Panc1 (cell line): ENCODE results near the gene PCNX1. TPM values are rescaled to one million over a fixed set of nuclear protein-coding genes. Genes with fewer than 3 reads are reported as not detected.

Source experiments
- ATAC-seq: fragments of 200-7000 bp; cut with Tn5 transposase; 2 replicates; pipeline ENCODE4 v1.9.1; 2020; ENCODE audit warnings: mild to moderate bottlenecking, moderate library complexity
- BruUV-seq: library from RNA; stranded (reverse); fragments of 400-500 nt; replicated peaks from 2 replicates; lab custom pipeline; 2021; lab: Mats Ljungman, UMichigan
- CTCF ChIA-PET: fragments of 300-600 bp; sonication (Branson Sonifier 250); formaldehyde crosslinking; loops from one replicate; lab custom pipeline; 2022; ENCODE audit warnings: antibody characterized with exemption; lab: Charles Lee
- POLR2A ChIA-PET: fragments of 300-600 bp; sonication (Branson Sonifier 250); formaldehyde crosslinking; loops from one replicate; lab custom pipeline; 2022; ENCODE audit warnings: antibody characterized with exemption; lab: Charles Lee
- DNase-seq: peaks from one replicate; pipeline ENCODE4 v3.0.0-alpha.2; 2010; ENCODE audit warnings: low read depth, low spot score
- H3K27ac ChIP-seq: 2 replicates; pipeline ENCODE4 v1.5.1; 2011; ENCODE audit warnings: mild to moderate bottlenecking, low read length, inconsistent platforms
- H3K27me3 ChIP-seq: fragments of 200-500 bp; sonication (Bioruptor generic); 2 replicates; pipeline ENCODE4 v1.6.0; 2014; ENCODE audit warnings: low read length, inconsistent platforms; ENCODE audit not compliant: control insufficient read depth, insufficient read depth
- H3K36me3 ChIP-seq: fragments of 200-500 bp; sonication (Bioruptor generic); 2 replicates; pipeline ENCODE4 v1.5.1; 2014; ENCODE audit warnings: inconsistent platforms, mild to moderate bottlenecking, low read length, moderate library complexity; ENCODE audit not compliant: control insufficient read depth, insufficient read depth
- H3K4me1 ChIP-seq: 2 replicates; pipeline ENCODE4 v1.5.1; 2011; ENCODE audit warnings: inconsistent platforms, mild to moderate bottlenecking, low read length, moderate library complexity; ENCODE audit not compliant: control insufficient read depth, insufficient read depth
- H3K4me3 ChIP-seq, 2 experiments: 2 replicates each; pipeline ENCODE4 v1.5.1; 2011 to 2012; ENCODE audit warnings: low read depth in 2 of 2, low read length in 2 of 2, mild to moderate bottlenecking in 2 of 2, inconsistent platforms in 1 of 2, moderate library complexity in 1 of 2
- H3K9me3 ChIP-seq: fragments of 200-500 bp; sonication (Bioruptor generic); 2 replicates; pipeline ENCODE4 v1.5.1; 2014; ENCODE audit warnings: low read depth, mild to moderate bottlenecking, inconsistent platforms, low read length, moderate library complexity; ENCODE audit not compliant: control insufficient read depth, insufficient read depth
- POLR2AphosphoS5 ChIP-seq: IDR thresholded peaks from 2 replicates; pipeline ENCODE4 v1.6.1; 2012; ENCODE audit warnings: mild to moderate bottlenecking, low read depth, low read length, moderate library complexity
- SIN3A ChIP-seq: IDR thresholded peaks from 2 replicates; pipeline ENCODE4 v1.6.1; 2012; ENCODE audit warnings: low read depth, mild to moderate bottlenecking, low read length, moderate library complexity, borderline replicate concordance; ENCODE audit not compliant: insufficient read depth
- TCF7L2 ChIP-seq: IDR thresholded peaks from 2 replicates; pipeline ENCODE4 v1.6.1; 2011; ENCODE audit warnings: mild to moderate bottlenecking, low read depth, low read length, inconsistent platforms
- in situ Hi-C: cut with HindIII; loops from 2 replicates; pipeline ENCODE4 v1.10.0; 2016; ENCODE audit warnings: low sequenced_read_pairs, low pct_unique_long_range_greater_than_20kb
- intact Hi-C: fragments of 100-400 bp; cut with micrococcal nuclease; formaldehyde crosslinking; loops from one replicate; pipeline ENCODE4 v1.10.0; 2022; ENCODE audit not compliant: unreplicated experiment
- total RNA-seq: library from RNA; stranded (reverse); gene quantifications from one replicate; pipeline ENCODE4 v1.2.1, GENCODE V29; 2021; ENCODE audit not compliant: unreplicated experiment
- TF ChIP-seq, protein P1 (sequence below): fragments of 450-650 bp; IDR thresholded peaks from 2 replicates; pipeline ENCODE4 v1.5.1; 2017; ENCODE audit warnings: mild to moderate bottlenecking
- TF ChIP-seq, protein P2 (sequence below), 2 experiments: IDR thresholded peaks; 2 replicates each; pipeline ENCODE4 v1.6.1; 2011 to 2012; ENCODE audit warnings: low read depth in 2 of 2, control low read depth in 1 of 2, low read length in 1 of 2, mild to moderate bottlenecking in 1 of 2, moderate library complexity in 1 of 2; ENCODE audit not compliant: insufficient read depth in 1 of 2

Gene PCNX1
- total RNA-seq, 1 experiment from 2014 or later = 30.5 TPM

DNA sequence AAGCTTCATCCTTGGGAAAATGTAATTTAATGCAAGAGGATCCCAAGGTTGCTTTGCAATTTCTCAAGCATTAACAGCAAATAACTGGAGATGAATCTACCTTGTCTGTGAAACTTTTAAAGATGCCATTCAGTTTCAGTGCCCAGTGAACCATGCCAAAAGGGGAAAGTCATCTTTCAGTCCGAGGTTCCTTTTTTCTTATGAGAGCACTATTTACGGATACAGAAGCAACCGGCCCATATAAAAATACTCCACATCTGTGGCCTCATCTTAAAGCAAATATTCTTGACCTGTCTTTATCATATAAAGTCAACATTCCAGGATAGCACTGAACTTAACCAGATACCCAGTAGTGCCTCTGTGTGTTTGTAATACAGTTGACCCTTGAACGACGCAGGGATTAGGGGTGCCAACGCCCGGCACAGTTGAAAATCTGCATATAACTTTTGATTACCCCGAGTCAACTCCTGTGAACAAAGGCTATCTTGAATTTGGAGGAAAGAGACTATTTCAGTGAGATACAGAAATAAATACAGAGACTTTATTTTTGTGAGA lies 209.4 kb downstream of the PCNX1 start:
- TF ChIP-seq, protein P1, sequence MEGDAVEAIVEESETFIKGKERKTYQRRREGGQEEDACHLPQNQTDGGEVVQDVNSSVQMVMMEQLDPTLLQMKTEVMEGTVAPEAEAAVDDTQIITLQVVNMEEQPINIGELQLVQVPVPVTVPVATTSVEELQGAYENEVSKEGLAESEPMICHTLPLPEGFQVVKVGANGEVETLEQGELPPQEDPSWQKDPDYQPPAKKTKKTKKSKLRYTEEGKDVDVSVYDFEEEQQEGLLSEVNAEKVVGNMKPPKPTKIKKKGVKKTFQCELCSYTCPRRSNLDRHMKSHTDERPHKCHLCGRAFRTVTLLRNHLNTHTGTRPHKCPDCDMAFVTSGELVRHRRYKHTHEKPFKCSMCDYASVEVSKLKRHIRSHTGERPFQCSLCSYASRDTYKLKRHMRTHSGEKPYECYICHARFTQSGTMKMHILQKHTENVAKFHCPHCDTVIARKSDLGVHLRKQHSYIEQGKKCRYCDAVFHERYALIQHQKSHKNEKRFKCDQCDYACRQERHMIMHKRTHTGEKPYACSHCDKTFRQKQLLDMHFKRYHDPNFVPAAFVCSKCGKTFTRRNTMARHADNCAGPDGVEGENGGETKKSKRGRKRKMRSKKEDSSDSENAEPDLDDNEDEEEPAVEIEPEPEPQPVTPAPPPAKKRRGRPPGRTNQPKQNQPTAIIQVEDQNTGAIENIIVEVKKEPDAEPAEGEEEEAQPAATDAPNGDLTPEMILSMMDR = no peak
- no peak for TF ChIP-seq TCF7L2
- TF ChIP-seq, protein P2, sequence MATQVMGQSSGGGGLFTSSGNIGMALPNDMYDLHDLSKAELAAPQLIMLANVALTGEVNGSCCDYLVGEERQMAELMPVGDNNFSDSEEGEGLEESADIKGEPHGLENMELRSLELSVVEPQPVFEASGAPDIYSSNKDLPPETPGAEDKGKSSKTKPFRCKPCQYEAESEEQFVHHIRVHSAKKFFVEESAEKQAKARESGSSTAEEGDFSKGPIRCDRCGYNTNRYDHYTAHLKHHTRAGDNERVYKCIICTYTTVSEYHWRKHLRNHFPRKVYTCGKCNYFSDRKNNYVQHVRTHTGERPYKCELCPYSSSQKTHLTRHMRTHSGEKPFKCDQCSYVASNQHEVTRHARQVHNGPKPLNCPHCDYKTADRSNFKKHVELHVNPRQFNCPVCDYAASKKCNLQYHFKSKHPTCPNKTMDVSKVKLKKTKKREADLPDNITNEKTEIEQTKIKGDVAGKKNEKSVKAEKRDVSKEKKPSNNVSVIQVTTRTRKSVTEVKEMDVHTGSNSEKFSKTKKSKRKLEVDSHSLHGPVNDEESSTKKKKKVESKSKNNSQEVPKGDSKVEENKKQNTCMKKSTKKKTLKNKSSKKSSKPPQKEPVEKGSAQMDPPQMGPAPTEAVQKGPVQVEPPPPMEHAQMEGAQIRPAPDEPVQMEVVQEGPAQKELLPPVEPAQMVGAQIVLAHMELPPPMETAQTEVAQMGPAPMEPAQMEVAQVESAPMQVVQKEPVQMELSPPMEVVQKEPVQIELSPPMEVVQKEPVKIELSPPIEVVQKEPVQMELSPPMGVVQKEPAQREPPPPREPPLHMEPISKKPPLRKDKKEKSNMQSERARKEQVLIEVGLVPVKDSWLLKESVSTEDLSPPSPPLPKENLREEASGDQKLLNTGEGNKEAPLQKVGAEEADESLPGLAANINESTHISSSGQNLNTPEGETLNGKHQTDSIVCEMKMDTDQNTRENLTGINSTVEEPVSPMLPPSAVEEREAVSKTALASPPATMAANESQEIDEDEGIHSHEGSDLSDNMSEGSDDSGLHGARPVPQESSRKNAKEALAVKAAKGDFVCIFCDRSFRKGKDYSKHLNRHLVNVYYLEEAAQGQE (IDR thresholded peaks at IDR 0.05; ENCODE audit: insufficient read depth in 1 of 2, low read depth in 2 of 2, low read length in 1 of 2) = no peak
- no peak for TF ChIP-seq SIN3A
- TF ChIP-seq POLR2AphosphoS5 = no peak
- ATAC-seq = no peak
- Histone ChIP-seq H3K27me3 (no peaks in the 10 kb centered on the region), H3K9me3 (no peaks in the 10 kb centered on the region), H3K27ac (no peak overlapping the region), H3K36me3 (no peaks in the 10 kb centered on the region; the same call in 1 of the 2 replicates), H3K4me1 (no peaks in the 10 kb centered on the region), H3K4me3 (no peak overlapping the region)
- POLR2A ChIA-PET = no interaction called here
- in situ Hi-C loops (no loop called here), intact Hi-C loops (no loop called here)
- CTCF ChIA-PET = no interaction called here
- BruUV-seq = no TSS peak
- no peak for DNase-seq

DNA sequence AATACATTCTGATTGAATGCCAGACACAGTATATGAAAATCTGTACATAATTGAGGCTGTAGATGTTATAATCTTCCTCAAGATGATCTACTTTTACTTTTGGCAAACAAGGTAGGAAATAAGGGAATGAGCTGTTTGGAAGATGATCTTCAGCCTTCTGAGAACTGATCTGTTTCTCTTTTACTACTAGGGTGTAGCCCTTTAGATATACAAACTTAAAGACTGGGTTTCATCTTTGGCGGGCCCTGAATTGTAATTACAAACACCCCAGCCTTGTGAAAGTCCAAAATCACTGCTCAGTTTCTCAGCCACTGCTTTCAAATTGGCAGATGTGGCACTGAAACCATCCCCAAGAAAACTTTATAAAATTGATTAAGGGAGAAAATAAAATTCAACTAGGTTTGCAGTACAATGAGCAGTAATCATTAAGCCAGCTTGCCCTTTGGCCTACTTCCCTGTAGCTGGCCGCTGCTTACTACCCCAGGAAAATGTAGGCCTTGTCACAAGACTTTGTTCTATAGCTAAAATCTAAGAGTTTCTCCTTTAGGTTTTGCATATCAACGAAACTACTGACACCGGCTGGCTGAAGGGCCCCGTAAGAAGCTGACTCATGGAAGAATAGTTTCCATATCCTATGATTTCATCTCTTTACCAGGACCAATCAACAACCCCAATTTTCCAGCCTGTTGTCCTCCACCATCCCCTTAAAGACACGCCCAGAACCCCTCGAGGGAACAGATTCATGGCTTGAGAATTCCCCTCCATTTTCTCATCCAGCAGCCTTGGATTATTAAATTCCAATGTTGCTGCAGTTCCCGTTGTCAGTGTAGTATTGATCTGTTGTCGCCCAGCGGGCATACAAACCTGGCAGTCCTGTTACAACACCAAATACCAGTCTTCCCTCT lies 210.8 kb downstream of the PCNX1 start:
- in situ Hi-C loops = no loop called here
- Histone ChIP-seq H3K27me3 (no peaks in the 10 kb centered on the region), H3K36me3 (no peaks in the 10 kb centered on the region; the same call in 1 of the 2 replicates), H3K4me1 (no peaks in the 10 kb centered on the region), H3K4me3 (no peak overlapping the region), H3K27ac (no peak overlapping the region), H3K9me3 (no peaks in the 10 kb centered on the region)
- no peak for ATAC-seq
- BruUV-seq = no TSS peak
- ChIA-PET POLR2A (no interaction called here), CTCF (no interaction called here)
- intact Hi-C loops = no loop called here
- TF ChIP-seq, protein P1 = no peak
- TF ChIP-seq, protein P2 (IDR thresholded peaks at IDR 0.05; ENCODE audit: insufficient read depth in 1 of 2, low read depth in 2 of 2, low read length in 1 of 2) = no peak
- no peak for TF ChIP-seq POLR2AphosphoS5
- no peak for TF ChIP-seq TCF7L2
- TF ChIP-seq SIN3A = no peak
- no peak for DNase-seq
